ENCODE results near the gene CYP2A13.
"Not testable (repeated sequence)": the region's sequence is repeated elsewhere in the genome, so short reads cannot be mapped to it uniquely, and the experiment has no call there.

The CYP2A13 gene

DNA sequence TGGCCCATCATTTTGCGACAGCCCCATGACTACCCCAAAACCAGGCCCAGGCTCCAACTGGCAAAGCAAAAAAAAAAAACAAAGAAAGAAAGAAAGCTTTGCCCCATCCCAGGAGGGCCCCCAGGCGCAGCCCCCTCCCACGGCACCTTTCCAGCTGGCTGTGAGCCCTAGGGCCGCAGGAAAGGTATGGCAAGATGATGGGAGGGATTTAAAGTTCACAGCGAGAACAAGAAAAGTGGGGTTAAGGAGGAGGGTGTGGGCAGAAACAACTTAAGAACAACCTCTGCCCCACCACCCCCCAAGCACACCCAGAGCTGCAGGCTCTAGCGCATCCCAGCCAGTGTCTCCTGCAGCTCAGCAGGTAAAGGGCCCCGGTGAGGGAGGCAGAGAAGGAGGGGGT lies 25.9 kb downstream of the CYP2A13 start, which contains the start of gene CYP2F1:
CYP2F1 (plus strand) TSS at position 301 of the 400 bp plus-strand sequence. CDS start 1,757 bp downstream, outside the sequence.
- no peak within 1 kb of the TSS for H2BK5ac ChIP-seq (ENCODE audit: low read depth, low read length, poor library complexity)
- no peaks in the 10 kb centered on the region for H3K4me1 ChIP-seq (ENCODE audit: control insufficient read depth in 1 of 2, insufficient read depth in 2 of 2, low read length in 2 of 2)
- H2BK12ac ChIP-seq (ENCODE audit: low read length) = no peak within 1 kb of the TSS
- no peak within 1 kb of the TSS for H3K14ac ChIP-seq (ENCODE audit: low read length)
- no peak within 1 kb of the TSS for H3K9ac ChIP-seq (ENCODE audit: low read length)
- no peaks in the 10 kb centered on the region for H3K27me3 ChIP-seq (ENCODE audit: insufficient read depth, low read length)
- H3K79me2 ChIP-seq (ENCODE audit: control insufficient read depth, insufficient read depth, low read length, poor library complexity) = no peaks in the 10 kb centered on the region
- no peak within 1 kb of the TSS for H3K4me2 ChIP-seq (ENCODE audit: low read length)
- no peak within 1 kb of the TSS for H4K8ac ChIP-seq (ENCODE audit: low read depth, low read length)
- H3K4ac ChIP-seq (ENCODE audit: low read depth, low read length) = no peak within 1 kb of the TSS
- DNase-seq = no peak
- H2AFZ ChIP-seq (ENCODE audit: insufficient read depth, low read length, poor library complexity) = no peak within 1 kb of the TSS
- H2BK120ac ChIP-seq (ENCODE audit: insufficient read depth, low read length, poor library complexity) = no peak within 1 kb of the TSS
- WGBS (ENCODE audit: extremely low coverage, insufficient coverage, insufficient read length) = no CpG with 5 or more reads among the region's 7 CpGs
- no peak within 1 kb of the TSS for H3K18ac ChIP-seq (ENCODE audit: low read length)
- peaks cover 4% of the 10 kb centered on the region for H3K9me3 ChIP-seq (ENCODE audit: insufficient read depth, low read depth, low read length)
- no peak within 1 kb of the TSS for H3K23ac ChIP-seq (ENCODE audit: low read length)
- no peak within 1 kb of the TSS for H2AK5ac ChIP-seq (ENCODE audit: low read length)
- no peaks in the 10 kb centered on the region for H3K79me1 ChIP-seq (ENCODE audit: low read length)
- H3K36me3 ChIP-seq (ENCODE audit: control insufficient read depth in 1 of 2, insufficient read depth in 2 of 2, low read length in 2 of 2) = no peaks in the 10 kb centered on the region
- no peak within 1 kb of the TSS for H4K12ac ChIP-seq (ENCODE audit: low read depth, low read length)
- H4K91ac ChIP-seq (ENCODE audit: low read depth, low read length) = no peak within 1 kb of the TSS
- H3K27ac ChIP-seq (ENCODE audit: low read depth, low read length) = no peak within 1 kb of the TSS
- no peak within 1 kb of the TSS for H3K4me3 ChIP-seq (ENCODE audit: low read depth, low read length)

DNA sequence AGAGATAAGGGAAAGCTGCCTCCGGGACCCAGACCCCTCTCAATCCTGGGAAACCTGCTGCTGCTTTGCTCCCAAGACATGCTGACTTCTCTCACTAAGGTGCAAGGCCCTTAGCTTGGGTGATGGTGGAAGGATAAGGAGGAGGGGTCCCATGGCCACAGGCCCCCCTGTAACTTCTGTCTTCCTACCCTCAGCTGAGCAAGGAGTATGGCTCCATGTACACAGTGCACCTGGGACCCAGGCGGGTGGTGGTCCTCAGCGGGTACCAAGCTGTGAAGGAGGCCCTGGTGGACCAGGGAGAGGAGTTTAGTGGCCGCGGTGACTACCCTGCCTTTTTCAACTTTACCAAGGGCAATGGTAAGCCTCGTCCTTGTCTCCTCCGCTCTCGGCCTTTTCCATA lies 28.0 kb downstream of the CYP2A13 start:
- Histone ChIP-seq H4K8ac (ENCODE audit: low read depth, low read length) (no peak overlapping the region), H2AK5ac (ENCODE audit: low read length) (no peak overlapping the region), H3K23ac (ENCODE audit: low read length) (no peak overlapping the region), H2BK5ac (ENCODE audit: low read depth, low read length, poor library complexity) (no peak overlapping the region), H3K79me2 (ENCODE audit: control insufficient read depth, insufficient read depth, low read length, poor library complexity) (no peaks in the 10 kb centered on the region), H3K18ac (ENCODE audit: low read length) (no peak overlapping the region), H4K12ac (ENCODE audit: low read depth, low read length) (no peak overlapping the region), H3K9me3 (ENCODE audit: insufficient read depth, low read depth, low read length) (peaks cover 6% of the 10 kb centered on the region), H3K4me1 (ENCODE audit: control insufficient read depth in 1 of 2, insufficient read depth in 2 of 2, low read length in 2 of 2) (no peaks in the 10 kb centered on the region), H3K14ac (ENCODE audit: low read length) (no peak overlapping the region), H2BK120ac (ENCODE audit: insufficient read depth, low read length, poor library complexity) (no peak overlapping the region), H2BK12ac (ENCODE audit: low read length) (no peak overlapping the region), H3K27ac (ENCODE audit: low read depth, low read length) (no peak overlapping the region), H3K79me1 (ENCODE audit: low read length) (no peaks in the 10 kb centered on the region), H3K36me3 (ENCODE audit: control insufficient read depth in 1 of 2, insufficient read depth in 2 of 2, low read length in 2 of 2) (no peaks in the 10 kb centered on the region), H3K4me3 (ENCODE audit: low read depth, low read length) (no peak overlapping the region), H3K4me2 (ENCODE audit: low read length) (no peak overlapping the region), H3K4ac (ENCODE audit: low read depth, low read length) (no peak overlapping the region), H2AFZ (ENCODE audit: insufficient read depth, low read length, poor library complexity) (no peak overlapping the region), H3K27me3 (ENCODE audit: insufficient read depth, low read length) (no peaks in the 10 kb centered on the region), H4K91ac (ENCODE audit: low read depth, low read length) (no peak overlapping the region), H3K9ac (ENCODE audit: low read length) (no peak overlapping the region)
- no CpG with 5 or more reads among the region's 8 CpGs for WGBS (ENCODE audit: extremely low coverage, insufficient coverage, insufficient read length)
- DNase-seq = no peak

DNA sequence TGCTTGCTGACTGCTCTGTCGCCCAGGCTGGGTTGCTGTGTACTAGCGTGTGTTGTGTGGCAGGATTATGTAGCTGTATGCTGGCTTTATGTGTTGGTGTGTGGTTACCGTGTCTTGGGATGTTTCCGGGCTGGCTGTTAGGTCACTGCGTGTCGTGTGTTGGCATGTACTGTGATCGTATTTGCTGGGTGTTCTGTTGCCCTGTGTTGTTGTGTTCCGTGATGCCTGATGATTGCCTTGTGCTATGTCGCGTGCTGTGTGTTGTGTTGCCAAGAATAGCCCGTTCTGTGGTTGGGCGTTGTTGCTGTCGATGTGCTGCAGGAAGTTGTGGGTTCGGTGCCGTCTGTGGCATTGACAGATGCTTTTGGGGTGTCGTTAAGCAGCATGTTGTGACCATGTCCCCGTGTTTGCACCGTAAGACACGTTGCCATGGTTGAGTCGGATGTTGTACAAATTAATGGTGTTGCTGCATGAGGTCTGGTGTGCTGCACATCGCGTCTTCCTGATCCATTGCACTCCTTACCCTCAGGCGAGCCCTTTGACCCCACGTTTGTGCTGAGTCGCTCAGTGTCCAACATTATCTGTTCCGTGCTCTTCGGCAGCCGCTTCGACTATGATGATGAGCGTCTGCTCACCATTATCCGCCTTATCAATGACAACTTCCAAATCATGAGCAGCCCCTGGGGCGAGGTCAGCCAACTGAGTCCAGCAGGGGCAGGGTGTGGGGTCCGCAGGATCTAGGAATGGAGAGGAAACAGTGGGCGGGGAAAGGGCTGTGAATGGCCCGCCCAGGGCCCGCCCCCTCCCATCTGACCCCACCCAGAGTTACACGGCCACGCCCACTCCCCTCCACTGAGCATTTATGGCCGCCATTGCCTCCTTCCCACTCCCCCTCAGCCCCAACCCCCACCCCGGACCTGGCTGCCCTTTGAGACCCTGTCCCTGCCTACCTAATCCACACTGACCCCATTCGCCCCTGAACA lies 33.0 kb downstream of the CYP2A13 start:
- DNase-seq; H4K12ac ChIP-seq (ENCODE audit: low read depth, low read length); H4K8ac ChIP-seq (ENCODE audit: low read depth, low read length); H3K36me3 ChIP-seq (ENCODE audit: control insufficient read depth in 1 of 2, insufficient read depth in 2 of 2, low read length in 2 of 2); H2BK12ac ChIP-seq (ENCODE audit: low read length); H3K9ac ChIP-seq (ENCODE audit: low read length); H2AK5ac ChIP-seq (ENCODE audit: low read length); H3K79me1 ChIP-seq (ENCODE audit: low read length); H3K18ac ChIP-seq (ENCODE audit: low read length); H3K79me2 ChIP-seq (ENCODE audit: control insufficient read depth, insufficient read depth, low read length, poor library complexity); H3K4ac ChIP-seq (ENCODE audit: low read depth, low read length); H2BK120ac ChIP-seq (ENCODE audit: insufficient read depth, low read length, poor library complexity); H3K27me3 ChIP-seq (ENCODE audit: insufficient read depth, low read length); H3K9me3 ChIP-seq (ENCODE audit: insufficient read depth, low read depth, low read length); H3K23ac ChIP-seq (ENCODE audit: low read length); H2AFZ ChIP-seq (ENCODE audit: insufficient read depth, low read length, poor library complexity); H3K4me2 ChIP-seq (ENCODE audit: low read length); H3K4me3 ChIP-seq (ENCODE audit: low read depth, low read length); H3K4me1 ChIP-seq (ENCODE audit: control insufficient read depth in 1 of 2, insufficient read depth in 2 of 2, low read length in 2 of 2); H2BK5ac ChIP-seq (ENCODE audit: low read depth, low read length, poor library complexity); H3K27ac ChIP-seq (ENCODE audit: low read depth, low read length); H3K14ac ChIP-seq (ENCODE audit: low read length); H4K91ac ChIP-seq (ENCODE audit: low read depth, low read length): not testable (repeated sequence)
- WGBS (ENCODE audit: extremely low coverage, insufficient coverage, insufficient read length) = no CpG with 5 or more reads among the region's 41 CpGs

DNA sequence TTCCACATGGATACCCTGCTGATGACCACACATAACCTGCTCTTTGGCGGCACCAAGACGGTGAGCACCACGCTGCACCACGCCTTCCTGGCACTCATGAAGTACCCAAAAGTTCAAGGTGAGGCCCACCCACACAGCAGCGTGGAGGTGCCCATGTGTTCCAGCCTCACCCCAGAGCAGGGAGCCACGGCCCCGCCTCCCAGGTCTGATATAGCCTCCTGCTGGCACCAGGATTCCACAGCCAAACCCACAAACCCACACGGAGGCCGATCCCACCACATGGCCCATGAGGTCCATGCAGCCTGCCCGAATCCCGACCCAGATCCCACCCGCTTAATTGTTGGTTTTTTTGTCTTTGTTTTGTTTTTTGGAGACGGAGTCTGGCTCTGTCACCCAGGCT lies 34.6 kb downstream of the CYP2A13 start:
- H4K8ac ChIP-seq (ENCODE audit: low read depth, low read length); H2BK120ac ChIP-seq (ENCODE audit: insufficient read depth, low read length, poor library complexity); H3K79me2 ChIP-seq (ENCODE audit: control insufficient read depth, insufficient read depth, low read length, poor library complexity); H2AK5ac ChIP-seq (ENCODE audit: low read length); H3K4me2 ChIP-seq (ENCODE audit: low read length); H2BK12ac ChIP-seq (ENCODE audit: low read length); H3K9ac ChIP-seq (ENCODE audit: low read length); H3K9me3 ChIP-seq (ENCODE audit: insufficient read depth, low read depth, low read length); H4K91ac ChIP-seq (ENCODE audit: low read depth, low read length); H2BK5ac ChIP-seq (ENCODE audit: low read depth, low read length, poor library complexity); H2AFZ ChIP-seq (ENCODE audit: insufficient read depth, low read length, poor library complexity); H3K4ac ChIP-seq (ENCODE audit: low read depth, low read length); H3K4me1 ChIP-seq (ENCODE audit: control insufficient read depth in 1 of 2, insufficient read depth in 2 of 2, low read length in 2 of 2); H3K4me3 ChIP-seq (ENCODE audit: low read depth, low read length); H3K27ac ChIP-seq (ENCODE audit: low read depth, low read length); DNase-seq; H3K36me3 ChIP-seq (ENCODE audit: control insufficient read depth in 1 of 2, insufficient read depth in 2 of 2, low read length in 2 of 2); H3K18ac ChIP-seq (ENCODE audit: low read length); H3K23ac ChIP-seq (ENCODE audit: low read length); H3K27me3 ChIP-seq (ENCODE audit: insufficient read depth, low read length); H3K14ac ChIP-seq (ENCODE audit: low read length); H4K12ac ChIP-seq (ENCODE audit: low read depth, low read length); H3K79me1 ChIP-seq (ENCODE audit: low read length): not testable (repeated sequence)
- no CpG with 5 or more reads among the region's 13 CpGs for WGBS (ENCODE audit: extremely low coverage, insufficient coverage, insufficient read length)
